ENCODE results near the gene KRTAP4-7. TPM values are rescaled to one million over a fixed set of nuclear protein-coding genes. Genes with fewer than 3 reads are reported as not detected.
A peak's percentile ranks its signal among the peaks of the same experiment; 100 is the strongest.
"Not testable (repeated sequence)": the region's sequence is repeated elsewhere in the genome, so short reads cannot be mapped to it uniquely, and the experiment has no call there.

KRTAP4-7 gene
- total RNA-seq, 1 experiment from 2014 or later: not detected

DNA sequence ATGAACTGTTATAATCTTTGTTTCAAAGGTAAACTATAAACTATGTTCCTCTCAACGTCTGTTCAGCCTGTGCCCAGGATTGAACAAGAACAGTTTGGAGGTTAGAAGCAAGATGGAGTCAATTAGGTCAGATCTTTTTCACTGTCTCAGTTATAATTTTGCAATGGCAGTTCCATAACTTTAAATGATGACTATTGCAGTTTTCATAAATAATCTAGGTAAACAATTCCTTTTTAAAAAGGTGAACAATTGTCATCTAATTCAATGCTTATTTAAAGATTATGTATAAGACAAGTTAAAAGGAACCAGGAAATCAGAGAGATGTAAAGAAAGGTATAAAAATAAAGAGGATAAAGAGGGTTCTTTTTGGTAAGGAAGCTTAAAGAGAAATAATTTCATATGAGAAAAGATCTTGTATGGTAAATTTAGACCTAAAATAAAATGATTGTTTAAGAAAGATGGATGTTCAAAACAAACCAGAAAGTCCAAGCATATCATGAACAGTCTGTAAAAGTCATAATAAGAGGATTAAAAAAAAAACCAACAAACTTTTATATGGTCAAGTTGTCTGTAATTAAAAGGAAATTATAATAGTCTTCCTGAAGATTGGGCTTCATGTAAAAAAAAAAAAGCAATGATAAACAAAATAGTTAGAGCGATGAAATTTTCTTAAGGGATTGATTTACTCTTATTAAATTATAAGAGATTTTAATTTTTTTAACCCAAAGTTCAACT is 27.4 kb downstream of the KRTAP4-7 start:
- H3K27ac Mint-ChIP-seq (ENCODE audit: low read depth, unreplicated experiment): no peak overlapping the region
- no peak for DNase-seq (ENCODE audit: unreplicated experiment)
- no peaks in the 10 kb centered on the region for H3K36me3 Mint-ChIP-seq (ENCODE audit: insufficient read depth, unreplicated experiment)
- BruUV-seq (replicated peaks): no TSS peak
- H3K4me3 Mint-ChIP-seq (ENCODE audit: unreplicated experiment): no peak overlapping the region
- no peaks in the 10 kb centered on the region for H3K4me1 Mint-ChIP-seq (ENCODE audit: insufficient read depth, unreplicated experiment)
- TF ChIP-seq, protein P1, sequence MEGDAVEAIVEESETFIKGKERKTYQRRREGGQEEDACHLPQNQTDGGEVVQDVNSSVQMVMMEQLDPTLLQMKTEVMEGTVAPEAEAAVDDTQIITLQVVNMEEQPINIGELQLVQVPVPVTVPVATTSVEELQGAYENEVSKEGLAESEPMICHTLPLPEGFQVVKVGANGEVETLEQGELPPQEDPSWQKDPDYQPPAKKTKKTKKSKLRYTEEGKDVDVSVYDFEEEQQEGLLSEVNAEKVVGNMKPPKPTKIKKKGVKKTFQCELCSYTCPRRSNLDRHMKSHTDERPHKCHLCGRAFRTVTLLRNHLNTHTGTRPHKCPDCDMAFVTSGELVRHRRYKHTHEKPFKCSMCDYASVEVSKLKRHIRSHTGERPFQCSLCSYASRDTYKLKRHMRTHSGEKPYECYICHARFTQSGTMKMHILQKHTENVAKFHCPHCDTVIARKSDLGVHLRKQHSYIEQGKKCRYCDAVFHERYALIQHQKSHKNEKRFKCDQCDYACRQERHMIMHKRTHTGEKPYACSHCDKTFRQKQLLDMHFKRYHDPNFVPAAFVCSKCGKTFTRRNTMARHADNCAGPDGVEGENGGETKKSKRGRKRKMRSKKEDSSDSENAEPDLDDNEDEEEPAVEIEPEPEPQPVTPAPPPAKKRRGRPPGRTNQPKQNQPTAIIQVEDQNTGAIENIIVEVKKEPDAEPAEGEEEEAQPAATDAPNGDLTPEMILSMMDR (IDR thresholded peaks at IDR 0.05; ENCODE audit: unreplicated experiment): no peak
- no peaks in the 10 kb centered on the region for H3K27me3 Mint-ChIP-seq (ENCODE audit: insufficient read depth, unreplicated experiment)
- intact Hi-C loops (cut with micrococcal nuclease): no loop called here
- CTCF ChIA-PET: no interaction called here
- POLR2A ChIA-PET: interaction anchor here (0.8 kb wide), 1 partner anchor 48 kb away, joined by 3 read pairs; no protein-coding TSS in a partner anchor
- H3K9me3 Mint-ChIP-seq (ENCODE audit: unreplicated experiment): no peaks in the 10 kb centered on the region

DNA sequence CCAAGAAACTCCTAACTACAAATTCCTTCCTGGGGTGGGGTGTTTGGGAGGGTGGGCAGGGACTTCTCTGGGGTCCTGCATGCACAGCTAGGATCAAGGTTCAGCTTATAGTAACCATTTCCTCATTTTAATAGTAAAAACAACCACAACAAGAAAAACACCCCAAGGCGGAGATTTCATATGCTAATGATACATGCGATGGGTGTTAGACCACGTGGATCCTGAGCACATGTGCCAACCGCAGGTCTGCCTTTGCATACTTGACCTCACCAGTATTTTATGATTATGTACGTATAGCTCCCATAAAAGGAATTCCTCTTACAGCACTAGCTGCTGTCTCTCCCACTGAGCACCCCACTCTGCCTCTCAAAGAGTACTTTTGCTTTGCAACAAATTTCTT is 32.3 kb downstream of the KRTAP4-7 start:
- Mint-ChIP-seq H3K27me3 (ENCODE audit: insufficient read depth, unreplicated experiment) (peaks cover 13% of the 10 kb centered on the region), H3K27ac (ENCODE audit: low read depth, unreplicated experiment) (no peak overlapping the region), H3K4me1 (ENCODE audit: insufficient read depth, unreplicated experiment) (peaks cover 5% of the 10 kb centered on the region), H3K36me3 (ENCODE audit: insufficient read depth, unreplicated experiment) (no peaks in the 10 kb centered on the region), H3K9me3 (ENCODE audit: unreplicated experiment) (no peaks in the 10 kb centered on the region), H3K4me3 (ENCODE audit: unreplicated experiment) (no peak overlapping the region)
- BruUV-seq (replicated peaks): no TSS peak
- CTCF ChIA-PET: no interaction called here
- intact Hi-C loops (cut with micrococcal nuclease): no loop called here
- DNase-seq (ENCODE audit: unreplicated experiment): no peak
- POLR2A ChIA-PET: no interaction called here
- TF ChIP-seq, protein P1 (IDR thresholded peaks at IDR 0.05; ENCODE audit: unreplicated experiment): no peak

DNA sequence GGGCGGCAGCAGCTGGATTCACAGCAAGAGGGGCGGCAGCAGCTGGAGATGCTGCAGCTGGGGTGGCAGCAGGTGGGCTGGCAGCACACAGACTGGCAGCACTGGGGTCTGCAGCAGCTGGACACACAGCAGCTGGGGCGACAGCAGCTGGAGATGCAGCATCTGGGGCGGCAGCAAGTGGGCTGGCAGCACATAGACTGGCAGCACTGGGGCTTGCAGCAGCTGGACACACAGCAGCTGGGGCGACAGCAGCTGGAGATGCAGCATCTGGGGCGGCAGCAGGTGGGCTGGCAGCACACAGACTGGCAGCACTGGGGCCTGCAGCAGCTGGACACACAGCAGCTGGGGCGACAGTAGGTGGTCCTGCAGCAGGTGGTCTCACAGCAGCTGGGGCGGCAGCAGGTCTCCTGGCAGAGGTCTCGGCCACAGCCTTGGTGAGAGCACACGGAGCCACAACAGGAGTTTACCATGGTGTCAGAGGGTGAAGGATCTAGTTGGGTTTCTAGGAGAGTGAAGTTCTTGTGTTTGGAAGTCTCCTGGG is 34.0 kb downstream of the KRTAP4-7 start, which contains the start of gene KRTAP4-11:
Gene KRTAP4-11 (minus strand): TSS at position 528 of the 541 bp plus-strand sequence. CDS start 58 bp downstream, at position 470.
- H3K9me3 Mint-ChIP-seq (ENCODE audit: unreplicated experiment); BruUV-seq (replicated peaks); H3K27ac Mint-ChIP-seq (ENCODE audit: low read depth, unreplicated experiment); H3K4me1 Mint-ChIP-seq (ENCODE audit: insufficient read depth, unreplicated experiment); H3K4me3 Mint-ChIP-seq (ENCODE audit: unreplicated experiment); POLR2A ChIA-PET; CTCF ChIA-PET; H3K36me3 Mint-ChIP-seq (ENCODE audit: insufficient read depth, unreplicated experiment); DNase-seq (ENCODE audit: unreplicated experiment); intact Hi-C loops (cut with micrococcal nuclease): not testable (repeated sequence)
- H3K27me3 Mint-ChIP-seq (ENCODE audit: insufficient read depth, unreplicated experiment): peaks cover 13% of the 10 kb centered on the region

DNA sequence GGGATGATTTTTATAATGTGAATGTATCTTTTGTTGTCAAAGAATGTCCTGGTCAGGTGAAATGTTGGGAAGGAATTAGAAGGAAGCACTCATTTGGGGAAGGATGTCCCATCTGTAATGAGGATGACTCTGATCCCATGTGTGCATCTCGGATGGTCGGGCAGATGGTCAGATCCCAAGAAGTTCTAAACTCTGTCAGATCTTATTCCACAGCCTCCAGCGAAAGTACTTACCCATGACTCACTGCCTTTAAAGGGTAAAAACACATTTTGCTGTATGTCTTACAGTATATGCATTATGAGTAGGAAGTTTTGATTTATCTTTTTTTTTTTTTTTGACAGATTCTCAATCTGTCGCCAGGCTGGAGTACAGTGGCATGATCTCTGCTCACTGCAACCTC is 34.8 kb downstream of the KRTAP4-7 start:
- intact Hi-C loops (cut with micrococcal nuclease): no loop called here
- TF ChIP-seq, protein P1 (IDR thresholded peaks at IDR 0.05; ENCODE audit: unreplicated experiment): no peak
- Mint-ChIP-seq H3K4me3 (ENCODE audit: unreplicated experiment) (no peak overlapping the region), H3K4me1 (ENCODE audit: insufficient read depth, unreplicated experiment) (peaks cover 11% of the 10 kb centered on the region), H3K36me3 (ENCODE audit: insufficient read depth, unreplicated experiment) (no peaks in the 10 kb centered on the region), H3K27me3 (ENCODE audit: insufficient read depth, unreplicated experiment) (peaks cover 13% of the 10 kb centered on the region), H3K27ac (ENCODE audit: low read depth, unreplicated experiment) (no peak overlapping the region), H3K9me3 (ENCODE audit: unreplicated experiment) (peaks cover 5% of the 10 kb centered on the region)
- peak; percentile 2 for DNase-seq (ENCODE audit: unreplicated experiment)
- BruUV-seq (replicated peaks): no TSS peak
- POLR2A ChIA-PET: no interaction called here
- CTCF ChIA-PET: no interaction called here

DNA sequence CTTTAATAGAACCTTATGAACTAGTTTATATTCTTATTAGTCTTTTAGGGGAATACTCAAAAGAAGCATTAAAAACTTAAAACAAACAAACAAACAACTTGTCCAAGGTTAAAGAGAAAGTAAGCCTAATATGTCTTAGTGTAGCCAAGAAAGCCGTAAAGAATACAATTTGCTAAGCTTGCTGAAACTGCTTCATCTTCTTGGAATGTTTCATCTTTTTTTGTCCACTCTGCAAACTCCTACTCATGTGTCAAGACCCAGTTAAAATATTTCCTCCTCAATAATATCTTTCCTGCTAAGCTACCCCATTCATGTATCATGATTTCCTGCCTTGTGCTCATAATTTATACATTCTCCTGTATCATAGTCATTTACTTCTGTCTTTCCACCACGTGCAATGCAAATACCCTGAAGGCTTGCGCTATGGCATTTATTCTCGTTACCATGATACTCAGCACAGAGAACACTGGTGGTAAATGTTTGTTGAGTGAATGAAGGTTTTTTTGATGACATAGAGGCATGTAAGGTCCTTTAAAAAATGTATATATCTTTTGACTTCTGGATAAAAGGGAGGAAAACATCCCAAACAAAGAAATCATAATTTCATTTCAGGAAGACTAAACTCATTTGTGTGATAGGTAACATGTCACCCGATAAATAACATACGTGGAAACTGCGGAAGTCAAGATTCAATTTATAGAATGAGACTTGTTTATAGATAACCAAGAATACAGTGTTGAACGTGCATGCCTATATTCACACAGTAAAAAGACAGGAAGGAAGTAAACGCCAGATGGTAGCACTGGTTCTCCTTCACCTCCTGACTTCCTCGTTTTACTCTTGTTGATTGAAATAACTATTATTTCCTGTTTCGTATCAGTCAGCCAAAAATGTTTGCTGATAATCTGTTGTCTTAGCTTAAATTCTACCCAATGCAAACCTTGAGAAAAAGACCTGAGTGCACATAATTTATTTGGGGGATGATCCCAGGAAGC is 36.0 kb downstream of the KRTAP4-7 start:
- POLR2A ChIA-PET: interaction anchor here (0.8 kb wide), 1 partner anchor 171 kb away, joined by 3 read pairs; no protein-coding TSS in a partner anchor
- H3K27ac Mint-ChIP-seq (ENCODE audit: low read depth, unreplicated experiment); DNase-seq (ENCODE audit: unreplicated experiment); H3K9me3 Mint-ChIP-seq (ENCODE audit: unreplicated experiment); CTCF ChIA-PET; intact Hi-C loops (cut with micrococcal nuclease); H3K4me3 Mint-ChIP-seq (ENCODE audit: unreplicated experiment); BruUV-seq (replicated peaks); H3K36me3 Mint-ChIP-seq (ENCODE audit: insufficient read depth, unreplicated experiment): not testable (repeated sequence)
- peaks cover 13% of the 10 kb centered on the region for H3K27me3 Mint-ChIP-seq (ENCODE audit: insufficient read depth, unreplicated experiment)
- H3K4me1 Mint-ChIP-seq (ENCODE audit: insufficient read depth, unreplicated experiment): peaks cover 11% of the 10 kb centered on the region
